ENCODE measurements around the gene SIGLEC11. TPM values are rescaled to one million over a fixed set of nuclear protein-coding genes. Genes with fewer than 3 reads are reported as not detected.
"Not testable (repeated sequence)": the region's sequence is repeated elsewhere in the genome, so short reads cannot be mapped to it uniquely, and the experiment has no call there.

Gene SIGLEC11
- total RNA-seq, result 0.75 TPM
- long read RNA-seq, result 0 reads

- intact Hi-C loops (cut with DNase I); DNase-seq: not testable (repeated sequence)
- ATAC-seq (ENCODE audit: poor library complexity), result peak; percentile 77
Observed at GRCh38 chr19:49960980-49961379, at the start of gene SIGLEC11. SIGLEC11 (minus strand) TSS chr19:49961172; CDS start chr19:49961081, 91 bp downstream.

- intact Hi-C loops (cut with DNase I), result no loop called here
- DNase-seq (no peak), ATAC-seq (ENCODE audit: poor library complexity) (no peak)
Observed at GRCh38 chr19:50008532-50008931, 47.6 kb upstream of the SIGLEC11 start.

GRCh38 chr19:50007947-50008346 lies 47.0 kb upstream of the SIGLEC11 start:
- DNase-seq (no peak), ATAC-seq (ENCODE audit: poor library complexity) (no peak)
- intact Hi-C loops (cut with DNase I), result no loop called here

GRCh38 chr19:50007170-50007569 lies 46.2 kb upstream of the SIGLEC11 start:
- intact Hi-C loops (cut with DNase I), result no loop called here
- DNase-seq (no peak), ATAC-seq (ENCODE audit: poor library complexity) (no peak)

GRCh38 chr19:50005428-50005827 lies 44.5 kb upstream of the SIGLEC11 start:
- DNase-seq (no peak), ATAC-seq (ENCODE audit: poor library complexity) (no peak)
- intact Hi-C loops (cut with DNase I), result no loop called here

- intact Hi-C loops (cut with DNase I), result no loop called here
- DNase-seq, result peak; percentile 39
- peak; percentile 50 for ATAC-seq (ENCODE audit: poor library complexity)
Observed at GRCh38 chr19:50003810-50004419, 42.9 kb upstream of the SIGLEC11 start.

- ATAC-seq (ENCODE audit: poor library complexity) (no peak), DNase-seq (no peak)
- intact Hi-C loops (cut with DNase I), result no loop called here
Observed at GRCh38 chr19:50003254-50003788, 42.3 kb upstream of the SIGLEC11 start.

- intact Hi-C loops (cut with DNase I), result no loop called here
- DNase-seq (no peak), ATAC-seq (ENCODE audit: poor library complexity) (no peak)
Observed at GRCh38 chr19:50002386-50002960, 41.5 kb upstream of the SIGLEC11 start.

- intact Hi-C loops (cut with DNase I), result no loop called here
- ATAC-seq (ENCODE audit: poor library complexity) (no peak), DNase-seq (peak; percentile 26)
Observed at GRCh38 chr19:50001775-50002174, 40.8 kb upstream of the SIGLEC11 start.

GRCh38 chr19:50000841-50001557 lies 40.0 kb upstream of the SIGLEC11 start:
- DNase-seq (peak; percentile 21), ATAC-seq (ENCODE audit: poor library complexity) (no peak)
- intact Hi-C loops (cut with DNase I), result no loop called here

GRCh38 chr19:50000038-50000840 lies 39.3 kb upstream of the SIGLEC11 start:
- no peak for ATAC-seq (ENCODE audit: poor library complexity)
- intact Hi-C loops (cut with DNase I), result no loop called here
- no peak for DNase-seq

- no peak for DNase-seq
- ATAC-seq (ENCODE audit: poor library complexity), result no peak
- intact Hi-C loops (cut with DNase I), result no loop called here
Observed at GRCh38 chr19:49999371-50000010, 38.5 kb upstream of the SIGLEC11 start.

- intact Hi-C loops (cut with DNase I), result no loop called here
- ATAC-seq (ENCODE audit: poor library complexity), result no peak
- DNase-seq, result no peak
Observed at GRCh38 chr19:49997709-49998108, 36.7 kb upstream of the SIGLEC11 start.

GRCh38 chr19:49988433-49988832 lies 27.5 kb upstream of the SIGLEC11 start:
- ATAC-seq (ENCODE audit: poor library complexity) (no peak), DNase-seq (no peak)
- intact Hi-C loops (cut with DNase I), result no loop called here

- ATAC-seq (ENCODE audit: poor library complexity), result no peak
- peak; percentile 22 for DNase-seq
- intact Hi-C loops (cut with DNase I), result no loop called here
Observed at GRCh38 chr19:49988007-49988406, 27.0 kb upstream of the SIGLEC11 start.

- DNase-seq, result peak; percentile 89
- intact Hi-C loops (cut with DNase I), result no loop called here
- ATAC-seq (ENCODE audit: poor library complexity), result peak; percentile 80
Observed at GRCh38 chr19:49987159-49987698, 26.3 kb upstream of the SIGLEC11 start.

GRCh38 chr19:49986354-49986753 lies 25.4 kb upstream of the SIGLEC11 start:
- intact Hi-C loops (cut with DNase I), result no loop called here
- DNase-seq (no peak), ATAC-seq (ENCODE audit: poor library complexity) (no peak)

- ATAC-seq (ENCODE audit: poor library complexity) (no peak), DNase-seq (peak; percentile 7)
- intact Hi-C loops (cut with DNase I), result no loop called here
Observed at GRCh38 chr19:49985871-49986270, 24.9 kb upstream of the SIGLEC11 start.
